Measurements from ENCODE around the gene PPFIA3. TPM values are rescaled to one million over a fixed set of nuclear protein-coding genes. Genes with fewer than 3 reads are reported as not detected.

The PPFIA3 gene
- total and polyA plus RNA-seq, 4 donors: 1.5 to 4.6 (median 2.4) TPM

DNA sequence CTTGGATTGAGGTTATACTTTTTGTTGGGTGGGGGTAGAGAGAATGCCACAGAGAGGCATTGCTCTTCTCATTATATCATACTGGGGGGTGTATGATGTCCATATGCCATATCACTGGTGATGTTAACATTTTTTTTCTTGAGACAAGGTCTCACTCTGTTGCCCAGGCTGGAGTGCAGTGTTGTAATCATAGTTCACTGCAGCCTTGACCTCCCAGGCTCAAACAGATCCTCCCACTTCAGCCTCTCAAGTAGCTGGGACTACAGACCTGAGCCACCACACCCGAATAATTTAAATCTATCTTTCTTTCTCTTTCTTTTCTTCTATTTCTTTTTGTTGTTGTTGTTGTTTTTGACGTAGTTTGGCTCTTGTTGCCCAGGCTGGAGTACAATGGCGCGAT is 39.0 kb upstream of the PPFIA3 start (continued):
- TF ChIP-seq ZBTB33 (IDR thresholded peaks at IDR 0.05): no peak
- no peak for TF ChIP-seq RXRA (IDR thresholded peaks at IDR 0.05)
- no peak for TF ChIP-seq CTCF (IDR thresholded peaks at IDR 0.05; ENCODE audit: low read depth, low read length, missing input control)

DNA sequence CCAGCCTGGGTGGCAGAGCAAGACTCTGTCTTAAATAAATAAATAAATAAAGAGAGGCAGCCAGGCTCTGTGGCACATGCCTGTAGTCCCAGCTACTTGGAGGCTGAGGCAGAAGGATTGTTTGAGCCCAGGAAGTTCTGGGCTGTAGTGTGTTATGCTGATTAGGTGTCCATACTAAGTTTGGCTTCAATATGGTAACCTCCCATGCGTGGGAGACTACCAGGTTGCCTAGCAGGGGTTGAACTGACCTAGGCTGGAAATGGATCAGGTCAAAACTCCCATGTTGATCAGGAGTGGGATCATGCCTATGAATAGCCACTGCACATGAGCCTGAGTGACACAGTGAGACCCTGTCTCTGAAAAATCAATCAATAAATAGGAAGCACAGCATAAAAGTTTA is 38.1 kb upstream of the PPFIA3 start:
- no peak for DNase-seq (ENCODE audit: low spot score)
- 92% methylated on average over 1 of the region's 1 CpG for WGBS

More for the DNA sequence above, 38.1 kb upstream of the PPFIA3 start:
- TF ChIP-seq HNF4G (IDR thresholded peaks at IDR 0.05) (no peak), MAX (IDR thresholded peaks at IDR 0.05) (no peak), TAF1 (conservative IDR thresholded peaks at IDR 0.05) (no peak), RAD21 (IDR thresholded peaks at IDR 0.05) (no peak), GABPA (IDR thresholded peaks at IDR 0.05 in 1 of 2, conservative IDR thresholded peaks at IDR 0.05 in 1 of 2) (no peak), FOXA1 (IDR thresholded peaks at IDR 0.05) (no peak), RXRA (IDR thresholded peaks at IDR 0.05) (no peak), CTCF (IDR thresholded peaks at IDR 0.05; ENCODE audit: low read depth, low read length, missing input control) (no peak), FOXA2 (IDR thresholded peaks at IDR 0.05) (no peak), ATF3 (IDR thresholded peaks at IDR 0.05) (no peak), YY1 (IDR thresholded peaks at IDR 0.05) (no peak), NR2F2 (IDR thresholded peaks at IDR 0.05) (no peak), HNF4A (conservative IDR thresholded peaks at IDR 0.05) (no peak), SP1 (IDR thresholded peaks at IDR 0.05) (no peak), ZBTB33 (IDR thresholded peaks at IDR 0.05) (no peak), JUND (IDR thresholded peaks at IDR 0.05) (no peak), EGR1 (IDR thresholded peaks at IDR 0.05; ENCODE audit: low read depth in 2 of 2) (no peak)
- TF ChIP-seq, protein P1, sequence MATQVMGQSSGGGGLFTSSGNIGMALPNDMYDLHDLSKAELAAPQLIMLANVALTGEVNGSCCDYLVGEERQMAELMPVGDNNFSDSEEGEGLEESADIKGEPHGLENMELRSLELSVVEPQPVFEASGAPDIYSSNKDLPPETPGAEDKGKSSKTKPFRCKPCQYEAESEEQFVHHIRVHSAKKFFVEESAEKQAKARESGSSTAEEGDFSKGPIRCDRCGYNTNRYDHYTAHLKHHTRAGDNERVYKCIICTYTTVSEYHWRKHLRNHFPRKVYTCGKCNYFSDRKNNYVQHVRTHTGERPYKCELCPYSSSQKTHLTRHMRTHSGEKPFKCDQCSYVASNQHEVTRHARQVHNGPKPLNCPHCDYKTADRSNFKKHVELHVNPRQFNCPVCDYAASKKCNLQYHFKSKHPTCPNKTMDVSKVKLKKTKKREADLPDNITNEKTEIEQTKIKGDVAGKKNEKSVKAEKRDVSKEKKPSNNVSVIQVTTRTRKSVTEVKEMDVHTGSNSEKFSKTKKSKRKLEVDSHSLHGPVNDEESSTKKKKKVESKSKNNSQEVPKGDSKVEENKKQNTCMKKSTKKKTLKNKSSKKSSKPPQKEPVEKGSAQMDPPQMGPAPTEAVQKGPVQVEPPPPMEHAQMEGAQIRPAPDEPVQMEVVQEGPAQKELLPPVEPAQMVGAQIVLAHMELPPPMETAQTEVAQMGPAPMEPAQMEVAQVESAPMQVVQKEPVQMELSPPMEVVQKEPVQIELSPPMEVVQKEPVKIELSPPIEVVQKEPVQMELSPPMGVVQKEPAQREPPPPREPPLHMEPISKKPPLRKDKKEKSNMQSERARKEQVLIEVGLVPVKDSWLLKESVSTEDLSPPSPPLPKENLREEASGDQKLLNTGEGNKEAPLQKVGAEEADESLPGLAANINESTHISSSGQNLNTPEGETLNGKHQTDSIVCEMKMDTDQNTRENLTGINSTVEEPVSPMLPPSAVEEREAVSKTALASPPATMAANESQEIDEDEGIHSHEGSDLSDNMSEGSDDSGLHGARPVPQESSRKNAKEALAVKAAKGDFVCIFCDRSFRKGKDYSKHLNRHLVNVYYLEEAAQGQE (IDR thresholded peaks at IDR 0.05): no peak
- H3K9ac ChIP-seq (ENCODE audit: low read depth in 1 of 2, low read length in 2 of 2): no peak overlapping the region
- H3K4me3 ChIP-seq (ENCODE audit: low read depth in 1 of 3, low read length in 3 of 3): no peak overlapping the region
- H3K9me3 ChIP-seq (ENCODE audit: control insufficient read depth in 4 of 4, low read length in 3 of 4): no peaks in the 10 kb centered on the region
- H3K4me1 ChIP-seq (ENCODE audit: control insufficient read depth in 4 of 4, insufficient read depth in 4 of 4, low read length in 3 of 4): peaks cover 4 to 10% (median 6%) of the 10 kb centered on the region in 4 donors
- no peaks in the 10 kb centered on the region for H3K27me3 ChIP-seq (ENCODE audit: control insufficient read depth in 4 of 4, insufficient read depth in 4 of 4, low read length in 3 of 4)
- H3K36me3 ChIP-seq (ENCODE audit: control insufficient read depth in 4 of 4, insufficient read depth in 3 of 4, low read depth in 1 of 4, low read length in 3 of 4): no peaks in the 10 kb centered on the region
- H3K27ac ChIP-seq (ENCODE audit: low read depth in 1 of 2, low read length in 2 of 2): no peak overlapping the region

Measured in liver (tissue), 9 donors.